Body of pancreas (tissue), 4 donors: ENCODE results near the gene FREM1.

ENCODE experiments used
- POLR2A ChIP-seq, 3 donors: fragments of 450-650 bp; IDR thresholded peaks; one replicate each; pipeline ENCODE4 v1.6.1; 2016; ENCODE audit warnings: antibody characterized with exemption in 3 of 3, mild to moderate bottlenecking in 2 of 3
- TF ChIP-seq, protein P1 (sequence below), 7 experiments: fragments of 450-650 bp in 4 of 7; fragments of 200-600 bp in 3 of 7; sonication (generic) in 3 of 7; IDR thresholded peaks; one replicate each; pipeline ENCODE4 v1.5.1; 2016 to 2019; ENCODE audit warnings: antibody characterized with exemption in 7 of 7

DNA sequence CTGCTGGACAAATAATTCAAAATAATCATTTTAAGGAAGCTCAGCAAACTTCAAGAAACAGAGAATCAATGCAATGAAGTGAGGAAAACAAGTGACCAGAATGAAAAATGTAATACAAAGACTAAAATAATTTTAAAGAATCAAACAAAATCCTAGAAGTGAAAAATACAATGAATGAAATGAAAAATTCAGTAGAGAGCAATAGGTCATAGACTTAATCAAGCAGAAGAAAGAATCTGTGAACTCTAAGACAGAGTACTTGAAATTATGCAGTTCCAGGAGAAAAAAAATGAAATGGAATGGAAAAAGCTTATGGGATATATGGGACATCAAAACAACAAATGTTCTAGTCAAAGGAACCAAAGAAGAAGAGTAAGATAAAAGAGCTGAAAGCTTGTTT lies 205.1 kb downstream of the FREM1 start:
- TF ChIP-seq, protein P1, sequence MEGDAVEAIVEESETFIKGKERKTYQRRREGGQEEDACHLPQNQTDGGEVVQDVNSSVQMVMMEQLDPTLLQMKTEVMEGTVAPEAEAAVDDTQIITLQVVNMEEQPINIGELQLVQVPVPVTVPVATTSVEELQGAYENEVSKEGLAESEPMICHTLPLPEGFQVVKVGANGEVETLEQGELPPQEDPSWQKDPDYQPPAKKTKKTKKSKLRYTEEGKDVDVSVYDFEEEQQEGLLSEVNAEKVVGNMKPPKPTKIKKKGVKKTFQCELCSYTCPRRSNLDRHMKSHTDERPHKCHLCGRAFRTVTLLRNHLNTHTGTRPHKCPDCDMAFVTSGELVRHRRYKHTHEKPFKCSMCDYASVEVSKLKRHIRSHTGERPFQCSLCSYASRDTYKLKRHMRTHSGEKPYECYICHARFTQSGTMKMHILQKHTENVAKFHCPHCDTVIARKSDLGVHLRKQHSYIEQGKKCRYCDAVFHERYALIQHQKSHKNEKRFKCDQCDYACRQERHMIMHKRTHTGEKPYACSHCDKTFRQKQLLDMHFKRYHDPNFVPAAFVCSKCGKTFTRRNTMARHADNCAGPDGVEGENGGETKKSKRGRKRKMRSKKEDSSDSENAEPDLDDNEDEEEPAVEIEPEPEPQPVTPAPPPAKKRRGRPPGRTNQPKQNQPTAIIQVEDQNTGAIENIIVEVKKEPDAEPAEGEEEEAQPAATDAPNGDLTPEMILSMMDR (IDR thresholded peaks at IDR 0.05), result no peak
- TF ChIP-seq POLR2A (IDR thresholded peaks at IDR 0.05), result no peak
